Neural cell (in vitro differentiated cells): Measurements from ENCODE around the gene RNASE13. TPM values are rescaled to one million over a fixed set of nuclear protein-coding genes. Genes with fewer than 3 reads are reported as not detected.

Experiments used
- H2AFZ ChIP-seq: fragments of 200-600, 300-800 bp; sonication (generic), shearing (Covaris generic); 2 replicates; pipeline ENCODE4 v1.6.0; 2014; ENCODE audit warnings: low read depth, mild to moderate bottlenecking, antibody characterized with exemption, low read length, moderate library complexity
- H3F3A ChIP-seq: fragments of 200-600 bp; shearing (Covaris generic); 2 replicates; pipeline ENCODE4 v1.6.1; 2016; ENCODE audit warnings: mild to moderate bottlenecking, moderate library complexity, mixed read lengths, antibody characterized with exemption, low read length; ENCODE audit not compliant: insufficient read depth, poor library complexity, severe bottlenecking
- H3K27ac ChIP-seq: fragments of 200-600, 300-800 bp; sonication (generic), shearing (Covaris generic); 2 replicates; pipeline ENCODE4 v1.5.1; 2014; ENCODE audit warnings: mild to moderate bottlenecking, low read length, moderate library complexity
- H3K27me3 ChIP-seq: fragments of 300-800, 200-600 bp; sonication (generic), shearing (Covaris generic); 2 replicates; pipeline ENCODE4 v1.6.0; 2014; ENCODE audit warnings: mild to moderate bottlenecking, low read depth, low read length, moderate library complexity; ENCODE audit not compliant: insufficient read depth
- H3K36me3 ChIP-seq: fragments of 300-800, 200-600 bp; sonication (generic), shearing (Covaris generic); 2 replicates; pipeline ENCODE4 v1.5.1; 2014; ENCODE audit warnings: mild to moderate bottlenecking, antibody characterized with exemption, low read length, moderate library complexity; ENCODE audit not compliant: insufficient read depth
- H3K4me2 ChIP-seq: fragments of 300-800, 200-600 bp; sonication (generic), shearing (Covaris generic); 2 replicates; pipeline ENCODE4 v1.6.0; 2014; ENCODE audit warnings: mild to moderate bottlenecking, low read length
- H3K4me3 ChIP-seq: fragments of 300-800, 200-600 bp; sonication (generic), shearing (Covaris generic); 2 replicates; pipeline ENCODE4 v1.5.1; 2014; ENCODE audit warnings: mild to moderate bottlenecking, low read length, moderate library complexity
- H3K79me2 ChIP-seq: fragments of 200-600 bp; shearing (Covaris generic); replicated peaks from 2 replicates; pipeline ENCODE4 v1.6.0; 2014; ENCODE audit warnings: mild to moderate bottlenecking, low read length, moderate library complexity; ENCODE audit not compliant: insufficient read depth
- H3K9ac ChIP-seq: fragments of 300-800, 200-600 bp; sonication (generic), shearing (Covaris generic); 2 replicates; pipeline ENCODE4 v1.6.1; 2016; ENCODE audit warnings: mild to moderate bottlenecking, low read length, mixed read lengths
- H3K9me2 ChIP-seq: fragments of 200-600 bp; shearing (Covaris generic); 2 replicates; pipeline ENCODE4 v1.6.1; 2016; ENCODE audit warnings: mild to moderate bottlenecking, low read length, mixed read lengths; ENCODE audit not compliant: insufficient read depth
- H3K9me3 ChIP-seq: fragments of 200-600, 300-800 bp; sonication (generic), shearing (Covaris generic); 2 replicates; pipeline ENCODE4 v1.6.1; 2016; ENCODE audit warnings: mild to moderate bottlenecking, mixed run types, low read length, moderate library complexity, mixed read lengths
- H4K20me1 ChIP-seq: fragments of 200-600 bp; shearing (Covaris generic); 2 replicates; pipeline ENCODE4 v1.6.1; 2016; ENCODE audit warnings: mild to moderate bottlenecking, mixed run types; ENCODE audit not compliant: insufficient read depth
- EP300 ChIP-seq: fragments of 450-650 bp; conservative IDR thresholded peaks from 2 replicates; pipeline ENCODE4 v1.6.1; 2014; ENCODE audit warnings: antibody characterized with exemption, mild to moderate bottlenecking, moderate library complexity; ENCODE audit not compliant: poor library complexity, severe bottlenecking
- EZH2 ChIP-seq: fragments of 200-600, 300-800 bp; shearing (Covaris generic), sonication (generic); IDR thresholded peaks from 2 replicates; pipeline ENCODE4 v1.6.1; 2014; ENCODE audit warnings: antibody characterized with exemption, low read length, borderline replicate concordance, mild to moderate bottlenecking; ENCODE audit not compliant: insufficient read depth, poor library complexity, severe bottlenecking
- MXI1 ChIP-seq: fragments of 450-650 bp; conservative IDR thresholded peaks from 2 replicates; pipeline ENCODE4 v1.6.1; 2014; ENCODE audit warnings: antibody characterized with exemption, mild to moderate bottlenecking; ENCODE audit not compliant: poor library complexity, severe bottlenecking
- POLR2AphosphoS5 ChIP-seq: IDR thresholded peaks from 2 replicates; pipeline ENCODE4 v1.6.1; 2012
- RAD21 ChIP-seq: fragments of 450-650 bp; conservative IDR thresholded peaks from 2 replicates; pipeline ENCODE4 v1.6.1; 2014; ENCODE audit warnings: antibody characterized with exemption, mild to moderate bottlenecking, moderate library complexity
- SMC3 ChIP-seq: fragments of 450-650 bp; conservative IDR thresholded peaks from 2 replicates; pipeline ENCODE4 v1.6.1; 2014; ENCODE audit warnings: antibody characterized with exemption, mild to moderate bottlenecking, moderate library complexity; ENCODE audit not compliant: poor library complexity
- TAF1 ChIP-seq: IDR thresholded peaks from 2 replicates; pipeline ENCODE4 v1.6.1; 2012; ENCODE audit warnings: low read depth
- polyA plus RNA-seq: library from polyadenylated mRNA; depleted of rRNA; stranded (reverse); fragments of >200 nt; gene quantifications from 2 replicates; pipeline ENCODE4 v1.2.3, GENCODE V29; 2014
- TF ChIP-seq, protein P1 (sequence below): fragments of 450-650 bp; IDR thresholded peaks from 2 replicates; pipeline ENCODE4 v1.5.1; 2014; ENCODE audit warnings: antibody characterized with exemption, mild to moderate bottlenecking, moderate library complexity; ENCODE audit not compliant: poor library complexity, severe bottlenecking
- TF ChIP-seq, protein P2 (sequence below): IDR thresholded peaks from 2 replicates; pipeline ENCODE4 v1.6.1; 2012; ENCODE audit warnings: borderline replicate concordance

Gene RNASE13
- polyA plus RNA-seq, 1 donor from 2014 or later: not detected

DNA sequence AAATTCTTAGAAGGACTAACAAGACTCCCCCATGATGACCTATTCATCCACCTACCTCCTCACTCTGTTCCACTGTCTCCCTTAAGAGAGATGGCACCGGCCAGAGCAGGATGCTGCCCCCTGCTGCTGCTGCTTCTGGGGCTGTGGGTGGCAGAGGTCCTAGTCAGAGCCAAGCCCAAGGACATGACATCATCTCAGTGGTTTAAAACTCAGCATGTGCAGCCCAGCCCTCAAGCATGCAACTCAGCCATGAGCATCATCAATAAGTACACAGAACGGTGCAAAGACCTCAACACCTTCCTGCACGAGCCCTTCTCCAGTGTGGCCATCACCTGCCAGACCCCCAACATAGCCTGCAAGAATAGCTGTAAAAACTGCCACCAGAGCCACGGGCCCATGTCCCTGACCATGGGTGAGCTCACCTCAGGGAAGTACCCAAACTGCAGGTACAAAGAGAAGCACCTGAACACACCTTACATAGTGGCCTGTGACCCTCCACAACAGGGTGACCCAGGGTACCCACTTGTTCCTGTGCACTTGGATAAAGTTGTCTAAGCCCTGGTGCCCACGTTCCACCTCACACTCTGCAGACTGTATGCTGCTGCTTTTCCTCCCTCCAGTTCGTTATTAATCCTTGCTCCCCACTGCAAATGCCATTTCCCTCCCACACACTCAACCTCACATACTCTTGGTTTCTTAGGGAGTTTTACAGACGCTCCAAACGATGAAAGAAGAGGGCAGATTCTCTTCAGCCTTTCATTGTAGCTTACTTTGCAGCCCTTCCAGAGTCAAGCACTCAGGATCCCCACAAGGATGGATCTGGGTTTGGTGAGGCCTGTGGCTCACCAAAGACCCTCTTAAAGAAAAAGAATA is 23.4 kb upstream of the RNASE13 start, which contains the start of gene RNASE8:
Gene RNASE8, plus strand, starts transcription at position 20 of the 873 bp plus-strand sequence. Its CDS starts 71 bp downstream, at position 91.
- no peaks in the 10 kb centered on the region for H3K27me3 ChIP-seq

DNA sequence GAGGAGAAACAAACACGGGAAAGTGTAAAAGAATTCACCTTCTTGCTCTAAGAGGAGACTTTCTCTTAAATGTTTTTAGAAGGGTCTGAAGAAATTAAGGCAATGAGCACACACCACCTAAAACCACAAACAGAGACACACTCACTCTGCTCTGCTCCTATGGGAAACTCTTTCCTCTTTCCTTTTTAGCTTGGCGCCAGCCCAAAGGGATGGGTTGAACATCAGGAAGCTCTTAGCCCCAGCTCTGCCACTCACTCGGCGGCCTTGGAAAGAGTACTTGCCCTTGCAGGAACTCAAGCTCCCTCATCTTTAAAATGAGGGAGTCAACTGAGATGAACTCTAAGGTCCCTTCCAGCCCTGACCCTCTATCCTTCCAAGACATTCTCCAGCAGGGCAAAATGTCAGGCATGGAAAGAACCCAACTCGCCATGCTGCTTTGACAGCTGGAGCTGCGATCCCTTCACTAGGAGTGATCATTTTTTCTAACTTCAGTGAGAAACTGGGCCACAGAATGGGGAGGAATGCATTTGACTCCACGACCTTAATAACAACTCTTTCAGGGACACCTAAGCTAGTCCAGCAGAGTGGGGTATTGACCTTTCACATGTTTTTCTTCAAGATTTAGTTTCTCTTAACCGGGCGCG is 22.0 kb upstream of the RNASE13 start:
- TF ChIP-seq POLR2AphosphoS5 (no peak), SMC3 (no peak), TAF1 (no peak), MXI1 (no peak), EP300 (no peak), EZH2 (no peak), RAD21 (no peak)
- TF ChIP-seq, protein P1, sequence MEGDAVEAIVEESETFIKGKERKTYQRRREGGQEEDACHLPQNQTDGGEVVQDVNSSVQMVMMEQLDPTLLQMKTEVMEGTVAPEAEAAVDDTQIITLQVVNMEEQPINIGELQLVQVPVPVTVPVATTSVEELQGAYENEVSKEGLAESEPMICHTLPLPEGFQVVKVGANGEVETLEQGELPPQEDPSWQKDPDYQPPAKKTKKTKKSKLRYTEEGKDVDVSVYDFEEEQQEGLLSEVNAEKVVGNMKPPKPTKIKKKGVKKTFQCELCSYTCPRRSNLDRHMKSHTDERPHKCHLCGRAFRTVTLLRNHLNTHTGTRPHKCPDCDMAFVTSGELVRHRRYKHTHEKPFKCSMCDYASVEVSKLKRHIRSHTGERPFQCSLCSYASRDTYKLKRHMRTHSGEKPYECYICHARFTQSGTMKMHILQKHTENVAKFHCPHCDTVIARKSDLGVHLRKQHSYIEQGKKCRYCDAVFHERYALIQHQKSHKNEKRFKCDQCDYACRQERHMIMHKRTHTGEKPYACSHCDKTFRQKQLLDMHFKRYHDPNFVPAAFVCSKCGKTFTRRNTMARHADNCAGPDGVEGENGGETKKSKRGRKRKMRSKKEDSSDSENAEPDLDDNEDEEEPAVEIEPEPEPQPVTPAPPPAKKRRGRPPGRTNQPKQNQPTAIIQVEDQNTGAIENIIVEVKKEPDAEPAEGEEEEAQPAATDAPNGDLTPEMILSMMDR: no peak
- TF ChIP-seq, protein P2, sequence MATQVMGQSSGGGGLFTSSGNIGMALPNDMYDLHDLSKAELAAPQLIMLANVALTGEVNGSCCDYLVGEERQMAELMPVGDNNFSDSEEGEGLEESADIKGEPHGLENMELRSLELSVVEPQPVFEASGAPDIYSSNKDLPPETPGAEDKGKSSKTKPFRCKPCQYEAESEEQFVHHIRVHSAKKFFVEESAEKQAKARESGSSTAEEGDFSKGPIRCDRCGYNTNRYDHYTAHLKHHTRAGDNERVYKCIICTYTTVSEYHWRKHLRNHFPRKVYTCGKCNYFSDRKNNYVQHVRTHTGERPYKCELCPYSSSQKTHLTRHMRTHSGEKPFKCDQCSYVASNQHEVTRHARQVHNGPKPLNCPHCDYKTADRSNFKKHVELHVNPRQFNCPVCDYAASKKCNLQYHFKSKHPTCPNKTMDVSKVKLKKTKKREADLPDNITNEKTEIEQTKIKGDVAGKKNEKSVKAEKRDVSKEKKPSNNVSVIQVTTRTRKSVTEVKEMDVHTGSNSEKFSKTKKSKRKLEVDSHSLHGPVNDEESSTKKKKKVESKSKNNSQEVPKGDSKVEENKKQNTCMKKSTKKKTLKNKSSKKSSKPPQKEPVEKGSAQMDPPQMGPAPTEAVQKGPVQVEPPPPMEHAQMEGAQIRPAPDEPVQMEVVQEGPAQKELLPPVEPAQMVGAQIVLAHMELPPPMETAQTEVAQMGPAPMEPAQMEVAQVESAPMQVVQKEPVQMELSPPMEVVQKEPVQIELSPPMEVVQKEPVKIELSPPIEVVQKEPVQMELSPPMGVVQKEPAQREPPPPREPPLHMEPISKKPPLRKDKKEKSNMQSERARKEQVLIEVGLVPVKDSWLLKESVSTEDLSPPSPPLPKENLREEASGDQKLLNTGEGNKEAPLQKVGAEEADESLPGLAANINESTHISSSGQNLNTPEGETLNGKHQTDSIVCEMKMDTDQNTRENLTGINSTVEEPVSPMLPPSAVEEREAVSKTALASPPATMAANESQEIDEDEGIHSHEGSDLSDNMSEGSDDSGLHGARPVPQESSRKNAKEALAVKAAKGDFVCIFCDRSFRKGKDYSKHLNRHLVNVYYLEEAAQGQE: no peak
- no peak overlapping the region for H3K27ac ChIP-seq
- no peaks in the 10 kb centered on the region for H3K9me3 ChIP-seq
- no peaks in the 10 kb centered on the region for H3K79me2 ChIP-seq
- no peaks in the 10 kb centered on the region for H3K9me2 ChIP-seq
- H3K4me2 ChIP-seq: no peak overlapping the region
- H3K36me3 ChIP-seq: no peaks in the 10 kb centered on the region
- no peaks in the 10 kb centered on the region for H4K20me1 ChIP-seq
- no peak overlapping the region for H2AFZ ChIP-seq
- H3K27me3 ChIP-seq: no peaks in the 10 kb centered on the region
- no peaks in the 10 kb centered on the region for H3F3A ChIP-seq
- no peak overlapping the region for H3K4me3 ChIP-seq
- H3K9ac ChIP-seq: no peak overlapping the region

More for the DNA sequence above, 23.4 kb upstream of the RNASE13 start, which contains the start of gene RNASE8:
- no peak within 1 kb of the TSS for H3K27ac ChIP-seq
- no peaks in the 10 kb centered on the region for H3F3A ChIP-seq
- no peak within 1 kb of the TSS for H3K4me3 ChIP-seq
- H3K9me2 ChIP-seq: no peaks in the 10 kb centered on the region
- no peaks in the 10 kb centered on the region for H3K9me3 ChIP-seq
- H3K36me3 ChIP-seq: no peaks in the 10 kb centered on the region
- no peaks in the 10 kb centered on the region for H4K20me1 ChIP-seq
- no peaks in the 10 kb centered on the region for H3K79me2 ChIP-seq
- no peak for TF ChIP-seq EZH2
- H3K9ac ChIP-seq: no peak within 1 kb of the TSS
- H3K4me2 ChIP-seq: no peak within 1 kb of the TSS
- H2AFZ ChIP-seq: no peak within 1 kb of the TSS
